ENCODE measurements around the gene DNAJB8. TPM values are rescaled to one million over a fixed set of nuclear protein-coding genes. Genes with fewer than 3 reads are reported as not detected.

The DNAJB8 gene
- total RNA-seq, 1 experiment from 2014 or later = not detected

- H3K4me1 ChIP-seq (replicated peaks) = no peaks in the 10 kb centered on the region
- H3K27me3 ChIP-seq (replicated peaks) = no peaks in the 10 kb centered on the region
- DNase-seq (ENCODE audit: low read depth in 1 of 2, low spot score in 2 of 2) = no peak
- no peaks in the 10 kb centered on the region for H3K9me3 ChIP-seq (replicated peaks)
- no peak overlapping the region for H3K27ac ChIP-seq
- no peaks in the 10 kb centered on the region for H3K36me3 ChIP-seq
- H3K4me3 ChIP-seq = no peak overlapping the region
These were observed 18.2 kb downstream of the DNAJB8 start for GRCh38 chr3:128448491-128448890.

- no peak for DNase-seq (ENCODE audit: low read depth in 1 of 2, low spot score in 2 of 2)
- no peaks in the 10 kb centered on the region for H3K9me3 ChIP-seq (replicated peaks)
- no peaks in the 10 kb centered on the region for H3K36me3 ChIP-seq
- H3K27me3 ChIP-seq (replicated peaks) = no peaks in the 10 kb centered on the region
- no peaks in the 10 kb centered on the region for H3K4me1 ChIP-seq (replicated peaks)
- no peak overlapping the region for H3K4me3 ChIP-seq
- H3K27ac ChIP-seq = no peak overlapping the region
These were observed 19.1 kb downstream of the DNAJB8 start for GRCh38 chr3:128447561-128448013.

- H3K4me3 ChIP-seq = no peak overlapping the region
- H3K4me1 ChIP-seq (replicated peaks) = no peaks in the 10 kb centered on the region
- H3K27ac ChIP-seq = no peak overlapping the region
- no peaks in the 10 kb centered on the region for H3K27me3 ChIP-seq (replicated peaks)
- DNase-seq (ENCODE audit: low read depth in 1 of 2, low spot score in 2 of 2) = no peak
- no peaks in the 10 kb centered on the region for H3K9me3 ChIP-seq (replicated peaks)
- no peaks in the 10 kb centered on the region for H3K36me3 ChIP-seq
These were observed 19.9 kb downstream of the DNAJB8 start for GRCh38 chr3:128446821-128447220.

GRCh38 chr3:128445357-128445756 lies 21.3 kb downstream of the DNAJB8 start:
- Histone ChIP-seq H3K4me1 (replicated peaks) (no peaks in the 10 kb centered on the region), H3K27me3 (replicated peaks) (no peaks in the 10 kb centered on the region), H3K36me3 (no peaks in the 10 kb centered on the region), H3K9me3 (replicated peaks) (no peaks in the 10 kb centered on the region), H3K4me3 (no peak overlapping the region), H3K27ac (no peak overlapping the region)
- DNase-seq (ENCODE audit: low read depth in 1 of 2, low spot score in 2 of 2) = no peak

- no peak for DNase-seq (ENCODE audit: low read depth in 1 of 2, low spot score in 2 of 2)
- Histone ChIP-seq H3K4me3 (no peak overlapping the region), H3K27me3 (replicated peaks) (no peaks in the 10 kb centered on the region), H3K4me1 (replicated peaks) (no peaks in the 10 kb centered on the region), H3K36me3 (no peaks in the 10 kb centered on the region), H3K9me3 (replicated peaks) (no peaks in the 10 kb centered on the region), H3K27ac (no peak overlapping the region)
These were observed 22.9 kb downstream of the DNAJB8 start for GRCh38 chr3:128443771-128444170.

GRCh38 chr3:128442949-128443348 lies 23.7 kb downstream of the DNAJB8 start:
- H3K27ac ChIP-seq = no peak overlapping the region
- no peaks in the 10 kb centered on the region for H3K27me3 ChIP-seq (replicated peaks)
- no peak for DNase-seq (ENCODE audit: low read depth in 1 of 2, low spot score in 2 of 2)
- H3K4me1 ChIP-seq (replicated peaks) = no peaks in the 10 kb centered on the region
- no peaks in the 10 kb centered on the region for H3K9me3 ChIP-seq (replicated peaks)
- H3K36me3 ChIP-seq = no peaks in the 10 kb centered on the region
- H3K4me3 ChIP-seq = no peak overlapping the region

- no peaks in the 10 kb centered on the region for H3K36me3 ChIP-seq
- no peaks in the 10 kb centered on the region for H3K27me3 ChIP-seq (replicated peaks)
- no peaks in the 10 kb centered on the region for H3K9me3 ChIP-seq (replicated peaks)
- no peaks in the 10 kb centered on the region for H3K4me1 ChIP-seq (replicated peaks)
- DNase-seq (ENCODE audit: low read depth in 1 of 2, low spot score in 2 of 2) = no peak
- H3K4me3 ChIP-seq = no peak overlapping the region
- no peak overlapping the region for H3K27ac ChIP-seq
These were observed 24.6 kb downstream of the DNAJB8 start for GRCh38 chr3:128442070-128442469.

GRCh38 chr3:128439226-128439625 lies 27.5 kb downstream of the DNAJB8 start:
- DNase-seq (ENCODE audit: low read depth in 1 of 2, low spot score in 2 of 2) = no peak
- H3K36me3 ChIP-seq = no peaks in the 10 kb centered on the region
- no peaks in the 10 kb centered on the region for H3K4me1 ChIP-seq (replicated peaks)
- H3K27ac ChIP-seq = no peak overlapping the region
- no peaks in the 10 kb centered on the region for H3K9me3 ChIP-seq (replicated peaks)
- no peak overlapping the region for H3K4me3 ChIP-seq
- no peaks in the 10 kb centered on the region; the same call in 1 of the 2 replicates for H3K27me3 ChIP-seq (replicated peaks)

- H3K27me3 ChIP-seq (replicated peaks) = peaks cover under 1% of the 10 kb centered on the region
- no peaks in the 10 kb centered on the region for H3K4me1 ChIP-seq (replicated peaks)
- no peaks in the 10 kb centered on the region for H3K36me3 ChIP-seq
- DNase-seq (ENCODE audit: low read depth in 1 of 2, low spot score in 2 of 2) = no peak
- H3K9me3 ChIP-seq (replicated peaks) = no peaks in the 10 kb centered on the region
- H3K27ac ChIP-seq = no peak overlapping the region
- no peak overlapping the region for H3K4me3 ChIP-seq
These were observed 28.1 kb downstream of the DNAJB8 start for GRCh38 chr3:128438488-128439072.

GRCh38 chr3:128436214-128436613 lies 30.5 kb downstream of the DNAJB8 start:
- DNase-seq (ENCODE audit: low read depth in 1 of 2, low spot score in 2 of 2) = no peak
- Histone ChIP-seq H3K27me3 (replicated peaks) (peaks cover 21% of the 10 kb centered on the region), H3K9me3 (replicated peaks) (no peaks in the 10 kb centered on the region), H3K4me1 (replicated peaks) (no peaks in the 10 kb centered on the region), H3K36me3 (no peaks in the 10 kb centered on the region), H3K4me3 (no peak overlapping the region), H3K27ac (no peak overlapping the region)

GRCh38 chr3:128435561-128435960 lies 31.1 kb downstream of the DNAJB8 start:
- DNase-seq (ENCODE audit: low read depth in 1 of 2, low spot score in 2 of 2) = no peak
- no peak overlapping the region for H3K27ac ChIP-seq
- H3K4me1 ChIP-seq (replicated peaks) = no peaks in the 10 kb centered on the region
- peaks cover 21% of the 10 kb centered on the region for H3K27me3 ChIP-seq (replicated peaks)
- H3K9me3 ChIP-seq (replicated peaks) = no peaks in the 10 kb centered on the region
- no peaks in the 10 kb centered on the region for H3K36me3 ChIP-seq
- H3K4me3 ChIP-seq = no peak overlapping the region

GRCh38 chr3:128435058-128435457 lies 31.6 kb downstream of the DNAJB8 start:
- H3K4me3 ChIP-seq = no peak overlapping the region
- no peaks in the 10 kb centered on the region for H3K4me1 ChIP-seq (replicated peaks)
- DNase-seq (ENCODE audit: low read depth in 1 of 2, low spot score in 2 of 2) = no peak
- no peaks in the 10 kb centered on the region for H3K36me3 ChIP-seq
- no peaks in the 10 kb centered on the region for H3K9me3 ChIP-seq (replicated peaks)
- peaks cover 21% of the 10 kb centered on the region for H3K27me3 ChIP-seq (replicated peaks)
- H3K27ac ChIP-seq = no peak overlapping the region

GRCh38 chr3:128434524-128434923 lies 32.2 kb downstream of the DNAJB8 start:
- Histone ChIP-seq H3K27me3 (replicated peaks) (peaks cover 21% of the 10 kb centered on the region), H3K4me3 (no peak overlapping the region), H3K4me1 (replicated peaks) (no peaks in the 10 kb centered on the region), H3K36me3 (no peaks in the 10 kb centered on the region), H3K27ac (no peak overlapping the region), H3K9me3 (replicated peaks) (no peaks in the 10 kb centered on the region)
- no peak for DNase-seq (ENCODE audit: low read depth in 1 of 2, low spot score in 2 of 2)

- no peaks in the 10 kb centered on the region for H3K4me1 ChIP-seq (replicated peaks)
- peaks cover 21% of the 10 kb centered on the region for H3K27me3 ChIP-seq (replicated peaks)
- no peaks in the 10 kb centered on the region for H3K36me3 ChIP-seq
- H3K27ac ChIP-seq = no peak overlapping the region
- H3K9me3 ChIP-seq (replicated peaks) = no peaks in the 10 kb centered on the region
- H3K4me3 ChIP-seq = no peak overlapping the region
- no peak for DNase-seq (ENCODE audit: low read depth in 1 of 2, low spot score in 2 of 2)
These were observed 32.9 kb downstream of the DNAJB8 start for GRCh38 chr3:128433837-128434165.

All from SJSA1 (cell line).